ENCODE results near the gene IRAK1. TPM values are rescaled to one million over a fixed set of nuclear protein-coding genes. Genes with fewer than 3 reads are reported as not detected.

IRAK1 gene
- total RNA-seq, 1 experiment from 2014 or later = 92.3 TPM

DNA sequence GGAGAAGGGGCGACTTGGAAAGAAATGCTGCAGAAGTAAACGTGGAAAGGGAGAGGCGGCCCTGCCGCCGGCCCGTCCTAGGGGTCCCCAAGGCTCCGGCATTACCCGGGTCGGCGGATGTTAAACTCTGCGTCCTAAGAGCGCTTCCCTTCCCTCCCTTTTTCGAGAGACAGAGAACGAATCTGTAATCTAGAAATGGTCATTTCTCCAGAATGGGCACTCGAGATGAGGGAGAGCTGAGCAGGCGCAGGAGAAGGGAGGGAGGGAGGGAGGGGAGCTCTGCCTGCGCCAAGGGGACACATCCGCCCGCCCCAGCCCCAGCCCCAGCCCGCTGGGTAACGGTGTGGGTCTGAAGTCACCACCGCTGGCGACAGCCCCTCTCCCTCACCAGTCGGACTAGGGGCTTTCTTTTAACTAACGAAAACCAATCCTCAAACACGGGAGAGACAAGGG is 49.8 kb downstream of the IRAK1 start (continued):
- TF ChIP-seq, protein P1, sequence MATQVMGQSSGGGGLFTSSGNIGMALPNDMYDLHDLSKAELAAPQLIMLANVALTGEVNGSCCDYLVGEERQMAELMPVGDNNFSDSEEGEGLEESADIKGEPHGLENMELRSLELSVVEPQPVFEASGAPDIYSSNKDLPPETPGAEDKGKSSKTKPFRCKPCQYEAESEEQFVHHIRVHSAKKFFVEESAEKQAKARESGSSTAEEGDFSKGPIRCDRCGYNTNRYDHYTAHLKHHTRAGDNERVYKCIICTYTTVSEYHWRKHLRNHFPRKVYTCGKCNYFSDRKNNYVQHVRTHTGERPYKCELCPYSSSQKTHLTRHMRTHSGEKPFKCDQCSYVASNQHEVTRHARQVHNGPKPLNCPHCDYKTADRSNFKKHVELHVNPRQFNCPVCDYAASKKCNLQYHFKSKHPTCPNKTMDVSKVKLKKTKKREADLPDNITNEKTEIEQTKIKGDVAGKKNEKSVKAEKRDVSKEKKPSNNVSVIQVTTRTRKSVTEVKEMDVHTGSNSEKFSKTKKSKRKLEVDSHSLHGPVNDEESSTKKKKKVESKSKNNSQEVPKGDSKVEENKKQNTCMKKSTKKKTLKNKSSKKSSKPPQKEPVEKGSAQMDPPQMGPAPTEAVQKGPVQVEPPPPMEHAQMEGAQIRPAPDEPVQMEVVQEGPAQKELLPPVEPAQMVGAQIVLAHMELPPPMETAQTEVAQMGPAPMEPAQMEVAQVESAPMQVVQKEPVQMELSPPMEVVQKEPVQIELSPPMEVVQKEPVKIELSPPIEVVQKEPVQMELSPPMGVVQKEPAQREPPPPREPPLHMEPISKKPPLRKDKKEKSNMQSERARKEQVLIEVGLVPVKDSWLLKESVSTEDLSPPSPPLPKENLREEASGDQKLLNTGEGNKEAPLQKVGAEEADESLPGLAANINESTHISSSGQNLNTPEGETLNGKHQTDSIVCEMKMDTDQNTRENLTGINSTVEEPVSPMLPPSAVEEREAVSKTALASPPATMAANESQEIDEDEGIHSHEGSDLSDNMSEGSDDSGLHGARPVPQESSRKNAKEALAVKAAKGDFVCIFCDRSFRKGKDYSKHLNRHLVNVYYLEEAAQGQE (IDR thresholded peaks at IDR 0.05; ENCODE audit: low read depth) = no peak

DNA sequence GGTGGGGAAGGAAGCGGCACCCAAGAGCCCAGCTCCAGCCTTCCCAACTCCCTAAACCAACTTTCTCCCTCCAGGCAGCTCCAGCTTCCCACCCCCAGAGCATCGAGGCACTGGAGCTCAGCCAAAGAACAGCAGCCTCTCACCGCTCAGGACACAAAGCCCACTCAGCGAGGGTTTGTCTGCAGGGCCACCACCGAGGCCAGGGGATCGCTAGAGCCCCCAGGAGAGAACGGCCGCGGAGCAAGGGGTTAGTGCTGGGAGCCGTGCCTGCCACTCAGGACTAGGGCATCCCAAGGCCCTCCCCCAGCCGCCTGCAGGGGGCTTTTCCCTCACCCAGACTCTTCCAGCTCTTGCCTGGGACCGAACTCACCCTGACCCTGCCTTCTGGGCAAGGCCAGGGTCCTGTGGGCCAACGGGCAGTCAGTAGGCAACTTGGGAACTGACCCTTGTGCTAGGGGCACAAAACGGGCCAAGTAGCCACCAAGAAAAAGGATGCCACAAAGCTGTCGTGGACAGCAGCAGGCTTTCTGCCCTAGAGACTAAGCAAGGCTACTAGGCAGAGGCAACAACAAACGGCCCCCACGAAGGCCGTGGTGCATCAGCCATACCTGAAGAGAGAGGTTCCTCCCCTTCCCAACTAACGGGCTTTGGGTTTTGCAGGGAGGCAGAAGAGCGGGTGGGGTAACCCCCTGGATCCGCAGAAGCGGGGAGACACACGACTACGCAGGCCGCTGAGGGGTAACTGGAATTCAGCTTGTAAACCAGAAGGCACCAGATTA is 50.4 kb downstream of the IRAK1 start:
- peak overlapping the region; percentile 99 for H3K9ac ChIP-seq (ENCODE audit: low read length)
- peak overlapping the region; percentile 75 to 78 for H3K4me3 ChIP-seq (replicated peaks in 1 of 2; ENCODE audit: low read depth in 1 of 2, low read length in 2 of 2)
- ATAC-seq (no peak), DNase-seq (ENCODE audit: low read depth, low spot score) (no peak)
- ChIA-PET RAD21 (ENCODE audit: low non-redundant PET in 1 of 2, low total read pairs in 2 of 2, uncharacterized antibody in 2 of 2, unreplicated experiment in 2 of 2) (no interaction called here), POLR2A (no interaction called here), CTCF (no interaction called here)
- H3K79me2 ChIP-seq (ENCODE audit: insufficient read depth, low read length) = peaks cover 74% of the 10 kb centered on the region
- no peak overlapping the region for H2AFZ ChIP-seq (ENCODE audit: low read depth, low read length, poor library complexity, severe bottlenecking)
- H3K9me2 ChIP-seq (ENCODE audit: insufficient read depth) = no peaks in the 10 kb centered on the region
- H3K27ac ChIP-seq (ENCODE audit: low read depth, low read length) = peak overlapping the region; percentile 33
- peaks cover 0 to 11% of the 10 kb centered on the region in 2 experiments; a peak in 1 of 4 replicates for H3K36me3 ChIP-seq (ENCODE audit: control insufficient read depth in 1 of 2, insufficient read depth in 2 of 2, low read length in 2 of 2)
- peaks cover 12 to 24% of the 10 kb centered on the region in 2 experiments for H3K4me1 ChIP-seq (ENCODE audit: control insufficient read depth in 1 of 2, insufficient read depth in 2 of 2, low read length in 2 of 2)
- no peaks in the 10 kb centered on the region for H3K27me3 ChIP-seq (ENCODE audit: insufficient read depth, low read length)
- intact Hi-C loops (cut with micrococcal nuclease) = no loop called here
- no peaks in the 10 kb centered on the region for H3K9me3 ChIP-seq (ENCODE audit: control insufficient read depth in 1 of 2, insufficient read depth in 1 of 2, low read depth in 1 of 2, low read length in 2 of 2)
- no peaks in the 10 kb centered on the region for H4K20me1 ChIP-seq (ENCODE audit: insufficient read depth)
- no TSS peak for BruUV-seq (replicated peaks)
- H3K4me2 ChIP-seq (ENCODE audit: low read length) = peak overlapping the region; percentile 76
- TF ChIP-seq SIN3A (IDR thresholded peaks at IDR 0.05; ENCODE audit: low read depth) = no peak
- TF ChIP-seq POLR2A (IDR thresholded peaks at IDR 0.05; ENCODE audit: borderline replicate concordance, extremely low read depth, insufficient read depth, insufficient read length) = no peak
- TF ChIP-seq, protein P1 (IDR thresholded peaks at IDR 0.05; ENCODE audit: low read depth) = no peak
- TF ChIP-seq TCF7L2 (IDR thresholded peaks at IDR 0.05; ENCODE audit: borderline replicate concordance, extremely low read depth, insufficient read depth, insufficient read length) = no peak
- TF ChIP-seq POLR2AphosphoS5 (IDR thresholded peaks at IDR 0.05; ENCODE audit: low read depth, low read length) = no peak
- TF ChIP-seq EZH2 (IDR thresholded peaks at IDR 0.05) = no peak
- TF ChIP-seq, protein P2, sequence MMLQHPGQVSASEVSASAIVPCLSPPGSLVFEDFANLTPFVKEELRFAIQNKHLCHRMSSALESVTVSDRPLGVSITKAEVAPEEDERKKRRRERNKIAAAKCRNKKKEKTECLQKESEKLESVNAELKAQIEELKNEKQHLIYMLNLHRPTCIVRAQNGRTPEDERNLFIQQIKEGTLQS (IDR thresholded peaks at IDR 0.05) = no peak
- no peak for TF ChIP-seq ZFX (IDR thresholded peaks at IDR 0.05)
- TF ChIP-seq, protein P3, sequence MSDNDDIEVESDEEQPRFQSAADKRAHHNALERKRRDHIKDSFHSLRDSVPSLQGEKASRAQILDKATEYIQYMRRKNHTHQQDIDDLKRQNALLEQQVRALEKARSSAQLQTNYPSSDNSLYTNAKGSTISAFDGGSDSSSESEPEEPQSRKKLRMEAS (IDR thresholded peaks at IDR 0.05) = no peak
- TF ChIP-seq SP1 (IDR thresholded peaks at IDR 0.05; ENCODE audit: low read depth) = no peak
- TF ChIP-seq, protein P4, sequence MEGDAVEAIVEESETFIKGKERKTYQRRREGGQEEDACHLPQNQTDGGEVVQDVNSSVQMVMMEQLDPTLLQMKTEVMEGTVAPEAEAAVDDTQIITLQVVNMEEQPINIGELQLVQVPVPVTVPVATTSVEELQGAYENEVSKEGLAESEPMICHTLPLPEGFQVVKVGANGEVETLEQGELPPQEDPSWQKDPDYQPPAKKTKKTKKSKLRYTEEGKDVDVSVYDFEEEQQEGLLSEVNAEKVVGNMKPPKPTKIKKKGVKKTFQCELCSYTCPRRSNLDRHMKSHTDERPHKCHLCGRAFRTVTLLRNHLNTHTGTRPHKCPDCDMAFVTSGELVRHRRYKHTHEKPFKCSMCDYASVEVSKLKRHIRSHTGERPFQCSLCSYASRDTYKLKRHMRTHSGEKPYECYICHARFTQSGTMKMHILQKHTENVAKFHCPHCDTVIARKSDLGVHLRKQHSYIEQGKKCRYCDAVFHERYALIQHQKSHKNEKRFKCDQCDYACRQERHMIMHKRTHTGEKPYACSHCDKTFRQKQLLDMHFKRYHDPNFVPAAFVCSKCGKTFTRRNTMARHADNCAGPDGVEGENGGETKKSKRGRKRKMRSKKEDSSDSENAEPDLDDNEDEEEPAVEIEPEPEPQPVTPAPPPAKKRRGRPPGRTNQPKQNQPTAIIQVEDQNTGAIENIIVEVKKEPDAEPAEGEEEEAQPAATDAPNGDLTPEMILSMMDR (IDR thresholded peaks at IDR 0.05 in 2 of 3, conservative IDR thresholded peaks at IDR 0.05 in 1 of 3; ENCODE audit: borderline replicate concordance in 1 of 3, insufficient read depth in 1 of 3, low read depth in 2 of 3, low read length in 2 of 3) = no peak
- no peak for TF ChIP-seq CEBPB (IDR thresholded peaks at IDR 0.05; ENCODE audit: low read depth)
- no peak for TF ChIP-seq ELF1 (IDR thresholded peaks at IDR 0.05; ENCODE audit: borderline replicate concordance, low read depth)
